A549 (cell line): ENCODE results near the gene DHDDS. TPM values are rescaled to one million over a fixed set of nuclear protein-coding genes. Genes with fewer than 3 reads are reported as not detected.
A peak's percentile ranks its signal among the peaks of the same experiment; 100 is the strongest.

Experiments
- ATAC-seq, 2 experiments: fragments of 200-7000 bp in 1 of 2; fragments of >200 bp in 1 of 2; cut with Nextera tagmentation in 1 of 2; cut with Tn5 transposase in 1 of 2; 3 replicates each; pipeline versions ENCODE4 v1.8.0 to v1.9.1; 2018 to 2020; ENCODE audit warnings: mild to moderate bottlenecking in 1 of 2, moderate library complexity in 1 of 2
- CTCF ChIA-PET: fragments of 300-600 bp; sonication (Branson Sonifier 250); formaldehyde crosslinking; extraction: SDS; loops from one replicate; lab custom pipeline; 2021; ENCODE audit warnings: antibody characterized with exemption, inconsistent platforms; lab: Yijun Ruan, JAX
- POLR2A ChIA-PET: fragments of 350-600 bp; formaldehyde crosslinking; extraction: SDS; loops from one replicate; lab custom pipeline; 2021; ENCODE audit warnings: antibody characterized with exemption, inconsistent platforms; lab: Yijun Ruan, JAX
- DNase-seq, 2 experiments: peaks; one replicate each; pipeline versions ENCODE4 v3.0.0 to v3.0.0-alpha.2; 2011 to 2016; ENCODE audit warnings: low read depth in 1 of 2, low spot score in 1 of 2
- FAIRE-seq: peaks from 2 replicates; lab custom pipeline; 2011; peaks lifted over from hg19 to GRCh38; lab: Jason Lieb, UNC
- H3K27ac ChIP-seq, 2 experiments: fragments of >200 bp; sonication (Bioruptor Twin); formaldehyde crosslinking; 3 replicates each; pipeline ENCODE4 v1.5.1; 2016 to 2017
- H3K4me1 ChIP-seq: fragments of >200 bp; sonication (Bioruptor Twin); formaldehyde crosslinking; 3 replicates; pipeline ENCODE4 v1.6.1; 2016
- H3K4me2 ChIP-seq: fragments of >200 bp; sonication (Bioruptor Twin); formaldehyde crosslinking; 3 replicates; pipeline ENCODE4 v1.6.1; 2016
- H3K4me3 ChIP-seq: fragments of >200 bp; sonication (Bioruptor Twin); formaldehyde crosslinking; 3 replicates; pipeline ENCODE4 v1.5.1; 2016
- H3K9me3 ChIP-seq: fragments of >200 bp; sonication (Bioruptor Twin); formaldehyde crosslinking; 3 replicates; pipeline ENCODE4 v1.6.1; 2016
- BHLHE40 ChIP-seq: IDR thresholded peaks from 2 replicates; pipeline ENCODE4 v1.6.1; 2012; ENCODE audit warnings: low read depth, low read length, inconsistent platforms
- CHD4 ChIP-seq: fragments of 200-600 bp; sonication (generic); IDR thresholded peaks from 2 replicates; pipeline ENCODE4 v1.6.1; 2016; ENCODE audit warnings: antibody characterized with exemption, mild to moderate bottlenecking, borderline replicate concordance
- E2F6 ChIP-seq: IDR thresholded peaks from 2 replicates; pipeline ENCODE4 v1.6.1; 2012; ENCODE audit warnings: low read depth, borderline replicate concordance
- EHF ChIP-seq: fragments of 250-450 bp; sonication (Bioruptor Pico); IDR thresholded peaks from 2 replicates; pipeline ENCODE4 v1.5.0; 2020; ENCODE audit warnings: mild to moderate bottlenecking
- EHMT2 ChIP-seq: fragments of 200-600 bp; sonication (generic); IDR thresholded peaks from 2 replicates; pipeline ENCODE4 v1.6.1; 2016; ENCODE audit warnings: antibody characterized with exemption, low read depth, mild to moderate bottlenecking, moderate library complexity
- ESRRA ChIP-seq: fragments of 150-350 bp; IDR thresholded peaks from 2 replicates; pipeline ENCODE4 v1.6.1; 2014; ENCODE audit warnings: mild to moderate bottlenecking, low read length, borderline replicate concordance
- FOSB ChIP-seq: fragments of 250-450 bp; sonication (Bioruptor Pico); IDR thresholded peaks from 2 replicates; pipeline ENCODE4 v1.5.0; 2020; ENCODE audit warnings: mild to moderate bottlenecking, moderate library complexity
- FOSL2 ChIP-seq, 2 experiments: fragments of 450-650 bp in 1 of 2; fragments of >200 bp in 1 of 2; sonication (Bioruptor Twin) in 1 of 2; formaldehyde crosslinking; IDR thresholded peaks; 2 replicates each; pipeline versions ENCODE4 v1.5.0 to v1.6.1; 2016 to 2020; ENCODE audit warnings: mild to moderate bottlenecking in 1 of 2, moderate library complexity in 1 of 2
- FOXS1 ChIP-seq: fragments of 250-450 bp; sonication (Bioruptor Pico); IDR thresholded peaks from 2 replicates; pipeline ENCODE4 v1.5.0; 2020; ENCODE audit warnings: mild to moderate bottlenecking, moderate library complexity
- GATA3 ChIP-seq: IDR thresholded peaks from 2 replicates; pipeline ENCODE4 v1.6.1; 2012; ENCODE audit warnings: borderline replicate concordance
- HEYL ChIP-seq: fragments of 250-450 bp; sonication (Bioruptor Pico); IDR thresholded peaks from 2 replicates; pipeline ENCODE4 v1.8.0; 2021; ENCODE audit warnings: mild to moderate bottlenecking, moderate library complexity
- HOXB5 ChIP-seq: fragments of 250-450 bp; sonication (Bioruptor Pico); IDR thresholded peaks from 2 replicates; pipeline ENCODE4 v1.5.0; 2020; ENCODE audit warnings: mild to moderate bottlenecking, moderate library complexity
- JUNB ChIP-seq: fragments of >200 bp; sonication (Bioruptor Twin); formaldehyde crosslinking; IDR thresholded peaks from 2 replicates; pipeline ENCODE4 v1.6.1; 2016
- KDM1A ChIP-seq: fragments of 200-600 bp; sonication (generic); IDR thresholded peaks from 2 replicates; pipeline ENCODE4 v1.6.1; 2016; ENCODE audit warnings: low read depth, mild to moderate bottlenecking
- KDM5A ChIP-seq: fragments of 200-600 bp; sonication (generic); IDR thresholded peaks from 2 replicates; pipeline ENCODE4 v1.6.1; 2016; ENCODE audit warnings: antibody characterized with exemption, mild to moderate bottlenecking
- MAFK ChIP-seq: fragments of 450-650 bp; IDR thresholded peaks from 2 replicates; pipeline ENCODE4 v1.6.1; 2014; ENCODE audit not compliant: partially characterized antibody
- MAZ ChIP-seq: fragments of 150-350 bp; IDR thresholded peaks from 2 replicates; pipeline ENCODE4 v1.6.1; 2014; ENCODE audit warnings: antibody characterized with exemption, low read depth, low read length, borderline replicate concordance
- NFE2L2 ChIP-seq: fragments of 150-350 bp; conservative IDR thresholded peaks from 2 replicates; pipeline ENCODE4 v1.6.1; 2014; ENCODE audit warnings: low read length
- NPAS2 ChIP-seq: fragments of 250-450 bp; sonication (Bioruptor Pico); IDR thresholded peaks from 2 replicates; pipeline ENCODE4 v1.8.0; 2022; ENCODE audit warnings: mild to moderate bottlenecking, moderate library complexity, borderline replicate concordance
- NR3C1 ChIP-seq: fragments of >200 bp; sonication (Bioruptor Twin); formaldehyde crosslinking; IDR thresholded peaks from 3 replicates; pipeline ENCODE4 v1.6.1; 2017
- PHF8 ChIP-seq: fragments of 200-600 bp; sonication (generic); IDR thresholded peaks from 2 replicates; pipeline ENCODE4 v1.6.1; 2016; ENCODE audit warnings: low read depth, mild to moderate bottlenecking, antibody characterized with exemption, moderate library complexity, borderline replicate concordance
- RAD21 ChIP-seq, 2 experiments: fragments of >200 bp in 1 of 2; sonication (Bioruptor Twin) in 1 of 2; formaldehyde crosslinking in 1 of 2; IDR thresholded peaks in 1 of 2; conservative IDR thresholded peaks in 1 of 2; 2 replicates in 1 of 2; 3 replicates in 1 of 2; pipeline ENCODE4 v1.6.1; 2012 to 2018; ENCODE audit warnings: inconsistent platforms in 1 of 2
- RCOR1 ChIP-seq: fragments of 150-350 bp; IDR thresholded peaks from 2 replicates; pipeline ENCODE4 v1.6.1; 2014; ENCODE audit warnings: antibody characterized with exemption, low read length, low read depth
- RNF2 ChIP-seq: fragments of 200-600 bp; sonication (generic); IDR thresholded peaks from 2 replicates; pipeline ENCODE4 v1.6.1; 2016; ENCODE audit warnings: low read depth, mild to moderate bottlenecking, antibody characterized with exemption, moderate library complexity, borderline replicate concordance
- SMC3 ChIP-seq: fragments of >200 bp; sonication (Bioruptor Twin); formaldehyde crosslinking; IDR thresholded peaks from 3 replicates; pipeline ENCODE4 v1.6.1; 2018; ENCODE audit warnings: inconsistent platforms
- TFCP2L1 ChIP-seq: fragments of 250-450 bp; sonication (Bioruptor Pico); IDR thresholded peaks from 2 replicates; pipeline ENCODE4 v1.5.0; 2021; ENCODE audit warnings: mild to moderate bottlenecking
- TP53 ChIP-seq: fragments of 250-450 bp; sonication (Bioruptor Pico); IDR thresholded peaks from 2 replicates; pipeline ENCODE4 v1.5.0; 2021; ENCODE audit warnings: mild to moderate bottlenecking, moderate library complexity
- ZC3H11A ChIP-seq: fragments of 450-650 bp; IDR thresholded peaks from 2 replicates; pipeline ENCODE4 v1.6.1; 2014; ENCODE audit warnings: antibody characterized with exemption, mild to moderate bottlenecking
- ZFP36 ChIP-seq: fragments of 450-650 bp; IDR thresholded peaks from 2 replicates; pipeline ENCODE4 v1.6.1; 2014; ENCODE audit warnings: borderline replicate concordance; ENCODE audit not compliant: partially characterized antibody
- ZNF302 ChIP-seq: fragments of 250-450 bp; sonication (Bioruptor Pico); IDR thresholded peaks from 2 replicates; pipeline ENCODE4 v1.9.0; 2021; ENCODE audit warnings: inconsistent platforms, mild to moderate bottlenecking, moderate library complexity
- WGBS: methylation state at CpG from one replicate; pipeline ENCODE4 v1.1.6; 2017; ENCODE audit errors: missing lambda C conversion rate; 5-methylcytosine and 5-hydroxymethylcytosine counted together
- polyA plus RNA-seq, 4 experiments: library from polyadenylated mRNA; depleted of rRNA in 3 of 4; stranded (reverse); fragments of >200 nt; fragmentation: RNase III in 1 of 4; extraction: RNeasy Plus Mini Kit Qiagen cat#74134 plus additional on column Dnase treatment in 1 of 4; gene quantifications; 2 replicates in 3 of 4; 3 replicates in 1 of 4; pipeline ENCODE4 v1.2.3, GENCODE V29; 2011 to 2017
- TF ChIP-seq, protein P1 (sequence below): fragments of >200 bp; sonication (Bioruptor Twin); formaldehyde crosslinking; IDR thresholded peaks from 3 replicates; pipeline ENCODE4 v1.5.1; 2016
- TF ChIP-seq, protein P2 (sequence below): IDR thresholded peaks from 2 replicates; pipeline ENCODE4 v1.6.1; 2012

Gene DHDDS
- polyA plus RNA-seq, 2 of the 4 experiments (the other 2 are of a cell fraction) = 26.0 to 27.3 TPM

- ATAC-seq (peak; percentile 91 to 92), FAIRE-seq (no peak), DNase-seq (peak; percentile 68 to 69)
- Histone ChIP-seq H3K9me3 (no peaks in the 10 kb centered on the region), H3K4me2 (peak overlapping the region; percentile 22), H3K4me3 (no peak overlapping the region), H3K4me1 (peaks cover 24% of the 10 kb centered on the region), H3K27ac (peak overlapping the region in 1 of 2 experiments; percentile 7; a peak in 1 of 6 replicates)
- WGBS = 5% methylated on average over 3 of the region's 3 CpGs
- TF ChIP-seq SMC3 (peak; percentile 82), EHMT2 (no peak), RNF2 (no peak), RAD21 (conservative IDR thresholded peaks at IDR 0.05 in 1 of 2, IDR thresholded peaks at IDR 0.05 in 1 of 2) (peak; percentile 86 to 93)
- TF ChIP-seq, protein P1, sequence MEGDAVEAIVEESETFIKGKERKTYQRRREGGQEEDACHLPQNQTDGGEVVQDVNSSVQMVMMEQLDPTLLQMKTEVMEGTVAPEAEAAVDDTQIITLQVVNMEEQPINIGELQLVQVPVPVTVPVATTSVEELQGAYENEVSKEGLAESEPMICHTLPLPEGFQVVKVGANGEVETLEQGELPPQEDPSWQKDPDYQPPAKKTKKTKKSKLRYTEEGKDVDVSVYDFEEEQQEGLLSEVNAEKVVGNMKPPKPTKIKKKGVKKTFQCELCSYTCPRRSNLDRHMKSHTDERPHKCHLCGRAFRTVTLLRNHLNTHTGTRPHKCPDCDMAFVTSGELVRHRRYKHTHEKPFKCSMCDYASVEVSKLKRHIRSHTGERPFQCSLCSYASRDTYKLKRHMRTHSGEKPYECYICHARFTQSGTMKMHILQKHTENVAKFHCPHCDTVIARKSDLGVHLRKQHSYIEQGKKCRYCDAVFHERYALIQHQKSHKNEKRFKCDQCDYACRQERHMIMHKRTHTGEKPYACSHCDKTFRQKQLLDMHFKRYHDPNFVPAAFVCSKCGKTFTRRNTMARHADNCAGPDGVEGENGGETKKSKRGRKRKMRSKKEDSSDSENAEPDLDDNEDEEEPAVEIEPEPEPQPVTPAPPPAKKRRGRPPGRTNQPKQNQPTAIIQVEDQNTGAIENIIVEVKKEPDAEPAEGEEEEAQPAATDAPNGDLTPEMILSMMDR = peak; percentile 82
- CTCF ChIA-PET = interaction anchor here (0.6 to 3.7 kb wide), 43 partner anchors 10 to 287 kb away, joined by 3 to 34 read pairs (median 4); partner anchors contain the start of genes CATSPER4, CEP85, SH3BGRL3 and ZNF593
- POLR2A ChIA-PET = no interaction called here
These were observed 40.7 kb upstream of the DHDDS start for GRCh38 chr1:26391450-26391849.

DNA sequence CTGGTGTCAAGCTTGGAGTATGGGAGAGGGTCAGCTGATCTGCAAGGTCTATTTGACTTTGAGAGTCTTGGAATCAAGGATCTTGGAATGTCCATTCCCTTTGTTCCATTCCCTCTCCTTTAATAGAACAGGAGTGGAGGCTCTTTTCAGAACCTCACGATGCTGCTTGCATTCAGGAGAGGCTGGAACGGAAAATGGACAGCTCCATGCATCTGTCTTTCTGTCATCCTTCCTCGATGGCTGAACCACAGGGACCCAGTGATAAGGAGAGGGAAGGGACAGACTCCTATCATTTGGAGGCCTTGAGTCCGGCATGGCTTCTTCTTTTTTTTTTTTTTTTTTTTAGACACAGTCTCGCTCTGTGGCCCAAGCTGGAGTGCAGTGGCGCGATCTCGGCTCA, 36.4 kb upstream of the DHDDS start:
- FAIRE-seq = no peak

DNA sequence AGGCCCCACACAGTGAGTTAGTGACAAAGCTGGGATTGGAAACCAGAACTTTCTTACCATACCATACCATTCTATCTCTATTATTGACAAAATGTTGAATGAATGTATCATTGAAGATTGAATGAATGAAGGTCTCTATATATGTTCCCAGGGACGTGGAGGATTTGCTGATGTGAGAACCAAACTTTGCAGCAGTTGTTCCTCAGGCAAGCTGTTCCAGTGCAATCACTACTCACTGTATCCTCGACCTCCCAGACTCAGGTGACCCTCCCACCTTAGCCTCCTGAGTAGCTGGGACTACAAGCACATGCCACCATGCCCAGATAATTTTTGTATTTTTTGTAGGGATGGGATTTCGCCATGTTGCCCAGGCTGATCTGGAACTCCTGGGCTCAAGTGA, 33.1 kb upstream of the DHDDS start:
- 32% methylated on average over 3 of the region's 3 CpGs for WGBS
- DNase-seq (no peak), ATAC-seq (no peak), FAIRE-seq (no peak)
- H3K4me2 ChIP-seq = no peak overlapping the region
- no peak overlapping the region for H3K27ac ChIP-seq
- TF ChIP-seq, protein P1 = no peak
- TF ChIP-seq GATA3 (no peak), TP53 (CRISPR knock-in tag) (no peak), NFE2L2 (no peak), KDM1A (no peak), EHF (CRISPR knock-in tag) (no peak), ZFP36 (no peak), NR3C1 (no peak), FOSL2 (IDR thresholded peaks at IDR 0.05) (no peak), FOSL2 (CRISPR knock-in tag; IDR thresholded peaks at IDR 0.05) (no peak), TFCP2L1 (CRISPR knock-in tag) (no peak), MAFK (no peak), ZNF302 (CRISPR knock-in tag) (no peak), RCOR1 (no peak), HOXB5 (no peak), RAD21 (conservative IDR thresholded peaks at IDR 0.05 in 1 of 2, IDR thresholded peaks at IDR 0.05 in 1 of 2) (no peak), KDM5A (no peak), CHD4 (no peak), BHLHE40 (no peak)
- TF ChIP-seq, protein P2, sequence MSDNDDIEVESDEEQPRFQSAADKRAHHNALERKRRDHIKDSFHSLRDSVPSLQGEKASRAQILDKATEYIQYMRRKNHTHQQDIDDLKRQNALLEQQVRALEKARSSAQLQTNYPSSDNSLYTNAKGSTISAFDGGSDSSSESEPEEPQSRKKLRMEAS = no peak
- H3K4me3 ChIP-seq = no peak overlapping the region
- peaks cover 4% of the 10 kb centered on the region; the same call in 1 of the 3 replicates for H3K4me1 ChIP-seq
- ChIA-PET CTCF (interaction anchor here (1.2 to 2.5 kb wide), 4 partner anchors 18 to 77 kb away, joined by 3 to 8 read pairs (median 6); no protein-coding TSS in a partner anchor), POLR2A (no interaction called here)
- no peaks in the 10 kb centered on the region for H3K9me3 ChIP-seq

More for the DNA sequence above, 36.4 kb upstream of the DHDDS start:
- Histone ChIP-seq H3K27ac (no peak overlapping the region), H3K4me3 (no peak overlapping the region), H3K4me1 (peaks cover 10% of the 10 kb centered on the region; the same call in 2 of the 3 replicates), H3K9me3 (no peaks in the 10 kb centered on the region), H3K4me2 (no peak overlapping the region)
- DNase-seq (no peak), ATAC-seq (no peak)
- POLR2A ChIA-PET = no interaction called here
- 88% methylated on average over 7 of the region's 8 CpGs for WGBS
- CTCF ChIA-PET = interaction anchor here (0.6 to 3.9 kb wide), 7 partner anchors 10 to 362 kb away, joined by 3 to 21 read pairs (median 4); no protein-coding TSS in a partner anchor
- TF ChIP-seq EHMT2 = no peak
- TF ChIP-seq FOSB (CRISPR knock-in tag) = no peak
- TF ChIP-seq PHF8 = no peak
- TF ChIP-seq FOXS1 (CRISPR knock-in tag) = no peak
- TF ChIP-seq ESRRA = no peak
- no peak for TF ChIP-seq E2F6
- no peak for TF ChIP-seq MAZ
- TF ChIP-seq NPAS2 (CRISPR knock-in tag) = no peak
- TF ChIP-seq HEYL (CRISPR knock-in tag) = no peak
- TF ChIP-seq MAFK = no peak
- no peak for TF ChIP-seq HOXB5
- TF ChIP-seq ZC3H11A = no peak
- TF ChIP-seq JUNB = no peak
- no peak for TF ChIP-seq KDM1A
